AG09309 (cell line): ENCODE measurements around the gene PPP1R1B.

Experiments used
- DNase-seq: peaks from one replicate; pipeline ENCODE4 v3.0.0-alpha.2; 2010; ENCODE audit warnings: low read depth
- H3K4me3 ChIP-seq: 2 replicates; pipeline ENCODE4 v1.5.1; 2011; ENCODE audit warnings: mild to moderate bottlenecking, low read depth, low read length, moderate library complexity; ENCODE audit not compliant: control insufficient read depth
- CTCF ChIP-seq: IDR thresholded peaks from 2 replicates; pipeline ENCODE4 v1.5.1; 2011; ENCODE audit warnings: mild to moderate bottlenecking, low read depth, low read length, inconsistent platforms; ENCODE audit not compliant: insufficient read depth, control insufficient read depth; ENCODE audit errors: missing control alignments

PPP1R1B gene

DNA sequence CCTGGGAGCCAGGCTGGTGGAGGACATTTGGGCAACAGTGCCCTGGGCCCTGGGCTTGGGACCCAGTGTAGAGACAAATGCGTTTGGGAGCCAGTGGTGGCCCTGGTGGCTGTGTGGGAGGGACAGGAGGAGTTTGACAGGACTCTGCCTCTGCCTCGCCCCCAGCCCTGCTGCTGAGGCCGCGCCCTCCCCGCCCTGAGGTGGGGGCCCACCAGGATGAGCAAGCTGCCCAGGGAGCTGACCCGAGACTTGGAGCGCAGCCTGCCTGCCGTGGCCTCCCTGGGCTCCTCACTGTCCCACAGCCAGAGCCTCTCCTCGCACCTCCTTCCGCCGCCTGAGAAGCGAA, 26.5 kb downstream of the PPP1R1B start:
- no peak overlapping the region for H3K4me3 ChIP-seq
- DNase-seq, result no peak
- TF ChIP-seq CTCF, result no peak

DNA sequence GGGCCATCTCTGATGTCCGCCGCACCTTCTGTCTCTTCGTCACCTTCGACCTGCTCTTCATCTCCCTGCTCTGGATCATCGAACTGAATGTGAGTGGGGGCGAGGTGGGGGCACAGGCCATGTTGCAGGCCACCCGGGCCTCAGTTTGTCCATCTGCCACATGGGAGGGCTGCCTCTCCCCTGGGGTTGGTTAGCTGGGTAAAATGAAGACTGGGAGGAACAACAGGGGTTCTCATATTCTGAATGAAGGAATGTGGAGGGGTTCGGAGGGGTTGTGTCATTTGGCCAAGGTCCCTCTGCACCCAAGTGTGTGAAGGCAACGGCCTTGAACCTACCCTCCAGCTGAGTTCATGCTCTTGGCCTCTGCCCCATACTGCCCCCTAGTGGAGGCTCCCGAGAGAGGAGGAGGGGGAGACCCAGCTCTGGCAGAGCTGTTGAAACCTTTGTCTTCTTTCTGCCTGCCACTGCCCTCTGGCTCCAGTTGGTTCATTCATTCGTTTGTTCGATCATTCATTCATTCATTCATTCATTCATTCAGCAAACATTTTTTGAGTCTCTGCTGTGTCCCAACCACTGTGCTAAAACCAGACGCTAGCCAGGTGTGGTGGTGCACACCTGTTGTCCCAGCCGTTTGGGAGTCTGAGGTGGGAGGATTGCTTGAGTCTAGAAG, 27.0 kb downstream of the PPP1R1B start:
- no peak for DNase-seq
- H3K4me3 ChIP-seq, result no peak overlapping the region
- peak; percentile 91 for TF ChIP-seq CTCF

GRCh38 chr17:39655105-39655504, 28.4 kb downstream of the PPP1R1B start:
- DNase-seq, result no peak
- no peak for TF ChIP-seq CTCF
- no peak overlapping the region for H3K4me3 ChIP-seq

- no peak overlapping the region for H3K4me3 ChIP-seq
- TF ChIP-seq CTCF, result no peak
- no peak for DNase-seq
Observed at GRCh38 chr17:39658346-39658745, 31.6 kb downstream of the PPP1R1B start.

GRCh38 chr17:39658760-39659159, 32.0 kb downstream of the PPP1R1B start:
- no peak for TF ChIP-seq CTCF
- DNase-seq, result no peak
- no peak overlapping the region for H3K4me3 ChIP-seq

- no peak overlapping the region for H3K4me3 ChIP-seq
- no peak for TF ChIP-seq CTCF
- DNase-seq, result no peak
Observed at GRCh38 chr17:39659279-39660010, 32.7 kb downstream of the PPP1R1B start.
